GM23338 (cell line): ENCODE measurements around the gene LRRC27.

Experiments
- CREB1 ChIP-seq: fragments of 250-450 bp; sonication (Bioruptor Pico); IDR thresholded peaks from 2 replicates; pipeline ENCODE4 v1.5.0; 2020; ENCODE audit warnings: low read depth, mild to moderate bottlenecking, moderate library complexity
- CTCF ChIP-seq, 2 experiments: fragments of 200-600 bp in 1 of 2; sonication (generic) in 1 of 2; conservative IDR thresholded peaks; 2 replicates each; pipeline versions ENCODE4 v1.5.1 to v1.6.1; 2016 to 2017; ENCODE audit warnings: antibody characterized with exemption in 2 of 2, low read depth in 2 of 2, mild to moderate bottlenecking in 2 of 2, moderate library complexity in 1 of 2
- EZH2 ChIP-seq: fragments of 200-600 bp; sonication (generic); IDR thresholded peaks from one replicate; pipeline ENCODE4 v1.8.0; 2017; ENCODE audit warnings: antibody characterized with exemption, mild to moderate bottlenecking, low read depth; ENCODE audit not compliant: unreplicated experiment
- NANOG ChIP-seq: IDR thresholded peaks from 2 replicates; pipeline ENCODE4 v1.6.1; 2016; ENCODE audit warnings: antibody characterized with exemption, borderline replicate concordance
- POLR2AphosphoS5 ChIP-seq: IDR thresholded peaks from 2 replicates; pipeline ENCODE4 v1.6.1; 2016; ENCODE audit warnings: antibody characterized with exemption, low read depth
- REST ChIP-seq: IDR thresholded peaks from one replicate; pipeline ENCODE4 v1.6.1; 2018; ENCODE audit warnings: antibody characterized with exemption; ENCODE audit not compliant: unreplicated experiment

GRCh38 chr10:132409667-132410028, 77.7 kb downstream of the LRRC27 start:
- TF ChIP-seq CTCF (conservative IDR thresholded peaks at IDR 0.05; ENCODE audit: low read depth in 2 of 2) = no peak
- TF ChIP-seq POLR2AphosphoS5 = no peak
- no peak for TF ChIP-seq NANOG
- TF ChIP-seq EZH2 = no peak
- no peak for TF ChIP-seq REST
- no peak for TF ChIP-seq CREB1 (CRISPR knock-in tag)
